Measurements from ENCODE around the gene EML1. TPM values are rescaled to one million over a fixed set of nuclear protein-coding genes. Genes with fewer than 3 reads are reported as not detected.

Gene EML1, protein sequence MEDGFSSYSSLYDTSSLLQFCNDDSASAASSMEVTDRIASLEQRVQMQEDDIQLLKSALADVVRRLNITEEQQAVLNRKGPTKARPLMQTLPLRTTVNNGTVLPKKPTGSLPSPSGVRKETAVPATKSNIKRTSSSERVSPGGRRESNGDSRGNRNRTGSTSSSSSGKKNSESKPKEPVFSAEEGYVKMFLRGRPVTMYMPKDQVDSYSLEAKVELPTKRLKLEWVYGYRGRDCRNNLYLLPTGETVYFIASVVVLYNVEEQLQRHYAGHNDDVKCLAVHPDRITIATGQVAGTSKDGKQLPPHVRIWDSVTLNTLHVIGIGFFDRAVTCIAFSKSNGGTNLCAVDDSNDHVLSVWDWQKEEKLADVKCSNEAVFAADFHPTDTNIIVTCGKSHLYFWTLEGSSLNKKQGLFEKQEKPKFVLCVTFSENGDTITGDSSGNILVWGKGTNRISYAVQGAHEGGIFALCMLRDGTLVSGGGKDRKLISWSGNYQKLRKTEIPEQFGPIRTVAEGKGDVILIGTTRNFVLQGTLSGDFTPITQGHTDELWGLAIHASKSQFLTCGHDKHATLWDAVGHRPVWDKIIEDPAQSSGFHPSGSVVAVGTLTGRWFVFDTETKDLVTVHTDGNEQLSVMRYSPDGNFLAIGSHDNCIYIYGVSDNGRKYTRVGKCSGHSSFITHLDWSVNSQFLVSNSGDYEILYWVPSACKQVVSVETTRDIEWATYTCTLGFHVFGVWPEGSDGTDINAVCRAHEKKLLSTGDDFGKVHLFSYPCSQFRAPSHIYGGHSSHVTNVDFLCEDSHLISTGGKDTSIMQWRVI
- 1 to 10 TPM; 1.7 TPM for total RNA-seq

GRCh38 chr14:99793213-99794150 lies at the start of gene EML1:
Gene EML1 (plus strand): TSS chr14:99793413. CDS start chr14:99793477, 64 bp downstream.
- Mint-ChIP-seq H3K4me3 (peak within 1 kb of the TSS; percentile 55), H3K27ac (peak within 1 kb of the TSS; percentile 32), H3K4me1 (peaks cover 34% of the 10 kb centered on the region), H3K9me3 (ENCODE audit: low read depth) (no peaks in the 10 kb centered on the region), H3K36me3 (ENCODE audit: low read depth) (no peaks in the 10 kb centered on the region), H3K27me3 (peaks cover 23% of the 10 kb centered on the region)
- ChIA-PET CTCF (no interaction called here), POLR2A (no interaction called here)
- ATAC-seq = peak; percentile 85
- DNase-seq = peak; percentile 86
- intact Hi-C loops (cut with DNase I, micrococcal nuclease) = loop anchor here in 1 of 2 experiments (1.0 to 10.0 kb wide), 7 partner anchors 27 to 361 kb away; partner anchors contain the start of genes CCDC85C, CCNK, CYP46A1 and DEGS2

DNA sequence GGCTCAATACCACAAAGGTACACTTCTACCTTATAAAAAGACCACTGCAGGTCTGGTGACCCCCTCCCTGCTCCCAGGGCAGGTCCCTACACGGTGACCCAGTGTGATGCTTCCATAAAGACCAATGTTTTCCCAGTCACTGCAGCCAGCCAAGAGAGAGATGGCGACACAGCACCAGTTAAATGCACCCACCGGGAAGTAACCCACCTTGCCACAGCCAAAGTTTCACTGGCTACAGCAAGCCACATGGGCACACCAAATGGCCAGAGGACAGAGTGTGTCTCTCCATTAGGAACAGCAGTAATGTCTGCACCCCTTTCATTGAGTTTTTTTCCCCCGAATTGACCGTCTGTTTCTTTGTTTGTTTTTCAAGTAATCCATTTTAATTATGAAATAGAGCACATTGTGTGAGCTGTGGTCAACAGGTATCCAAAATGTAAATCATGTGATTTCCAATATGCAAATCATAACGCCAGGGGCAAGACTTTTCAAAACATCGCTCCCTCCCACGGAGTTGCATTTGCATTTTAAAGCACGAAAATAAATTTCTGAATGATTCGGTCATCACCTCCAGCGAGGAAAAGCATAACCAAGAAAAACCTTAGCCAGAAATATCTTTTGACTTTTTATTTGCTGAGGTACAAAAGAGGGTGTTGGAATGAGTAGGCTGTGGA lies 48.9 kb upstream of the EML1 start:
- DNase-seq (no peak), ATAC-seq (no peak)
- Mint-ChIP-seq H3K27me3 (peaks cover 4% of the 10 kb centered on the region), H3K27ac (no peak overlapping the region), H3K4me3 (no peak overlapping the region), H3K36me3 (ENCODE audit: low read depth) (no peaks in the 10 kb centered on the region), H3K9me3 (ENCODE audit: low read depth) (no peaks in the 10 kb centered on the region), H3K4me1 (peaks cover 14% of the 10 kb centered on the region)
- ChIA-PET CTCF (interaction anchor here (0.6 to 0.9 kb wide), 2 partner anchors 11 to 140 kb away, joined by 3 read pairs; no protein-coding TSS in a partner anchor), POLR2A (no interaction called here)
- intact Hi-C loops (cut with DNase I, micrococcal nuclease) = no loop called here

DNA sequence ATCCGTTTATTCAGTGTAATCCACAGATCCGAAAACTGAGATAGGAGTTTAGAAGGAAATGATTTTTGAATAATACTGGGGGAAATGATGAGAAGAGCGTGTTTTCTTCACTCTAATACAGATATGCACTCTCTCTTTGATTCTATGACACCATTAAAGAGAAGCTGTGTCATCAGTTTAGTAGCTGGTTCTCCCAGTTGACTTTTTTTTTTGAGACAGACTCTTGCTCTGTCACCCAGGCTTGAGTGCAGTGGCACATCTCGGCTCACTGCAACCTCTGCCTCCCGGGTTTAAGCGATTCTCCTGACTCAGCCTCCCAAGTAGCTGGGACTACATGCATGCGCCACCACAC lies 48.4 kb upstream of the EML1 start:
- peaks cover 14% of the 10 kb centered on the region for H3K4me1 Mint-ChIP-seq
- H3K36me3 Mint-ChIP-seq (ENCODE audit: low read depth) = no peaks in the 10 kb centered on the region
- no peak overlapping the region for H3K4me3 Mint-ChIP-seq
- no peaks in the 10 kb centered on the region for H3K27me3 Mint-ChIP-seq
- ChIA-PET CTCF (interaction anchor here (0.9 kb wide), 1 partner anchor 140 kb away, joined by 3 read pairs; no protein-coding TSS in a partner anchor), POLR2A (no interaction called here)
- no peak overlapping the region for H3K27ac Mint-ChIP-seq
- no peak for DNase-seq
- ATAC-seq = peak; percentile 14
- no peaks in the 10 kb centered on the region for H3K9me3 Mint-ChIP-seq (ENCODE audit: low read depth)
- intact Hi-C loops (cut with DNase I, micrococcal nuclease) = no loop called here

- DNase-seq (no peak), ATAC-seq (no peak)
- Mint-ChIP-seq H3K4me1 (peaks cover 14% of the 10 kb centered on the region), H3K9me3 (ENCODE audit: low read depth) (no peaks in the 10 kb centered on the region), H3K27me3 (peaks cover 2% of the 10 kb centered on the region), H3K27ac (no peak overlapping the region), H3K4me3 (no peak overlapping the region), H3K36me3 (ENCODE audit: low read depth) (no peaks in the 10 kb centered on the region)
- ChIA-PET CTCF (no interaction called here), POLR2A (no interaction called here)
- intact Hi-C loops (cut with DNase I, micrococcal nuclease) = no loop called here
These were observed 47.8 kb upstream of the EML1 start for GRCh38 chr14:99745307-99745951.

DNA sequence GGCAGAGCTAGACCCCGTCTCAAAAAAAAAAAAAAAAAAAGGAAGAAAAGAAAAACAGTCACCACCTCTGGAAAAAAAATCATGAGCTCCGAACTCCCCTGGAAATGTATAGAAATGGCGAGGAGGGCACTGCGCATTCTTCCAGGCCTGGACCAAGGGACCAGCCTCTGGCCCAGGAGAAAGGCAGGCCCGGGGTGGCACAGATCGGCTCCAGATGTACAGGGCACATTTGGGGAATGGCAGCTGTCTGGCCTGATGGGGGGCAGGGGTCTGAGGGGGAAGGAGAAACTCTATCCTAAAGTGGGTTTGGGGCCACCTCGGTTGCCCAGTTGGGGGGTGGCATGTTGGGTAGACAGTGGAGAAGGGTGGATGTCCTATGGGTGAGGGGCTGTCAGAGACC lies 46.0 kb upstream of the EML1 start:
- H3K4me1 Mint-ChIP-seq = peaks cover 14% of the 10 kb centered on the region
- no peaks in the 10 kb centered on the region for H3K9me3 Mint-ChIP-seq (ENCODE audit: low read depth)
- CTCF ChIA-PET = interaction anchor here (1.5 kb wide), 1 partner anchor 60 kb away, joined by 5 read pairs; no protein-coding TSS in a partner anchor
- peaks cover 12% of the 10 kb centered on the region for H3K27me3 Mint-ChIP-seq
- POLR2A ChIA-PET = interaction anchor here (1.0 kb wide), 1 partner anchor 45 kb away, joined by 3 read pairs; no protein-coding TSS in a partner anchor
- no peak for DNase-seq
- no peak overlapping the region for H3K4me3 Mint-ChIP-seq
- intact Hi-C loops (cut with DNase I, micrococcal nuclease) = no loop called here
- H3K36me3 Mint-ChIP-seq (ENCODE audit: low read depth) = no peaks in the 10 kb centered on the region
- H3K27ac Mint-ChIP-seq = no peak overlapping the region
- no peak for ATAC-seq

DNA sequence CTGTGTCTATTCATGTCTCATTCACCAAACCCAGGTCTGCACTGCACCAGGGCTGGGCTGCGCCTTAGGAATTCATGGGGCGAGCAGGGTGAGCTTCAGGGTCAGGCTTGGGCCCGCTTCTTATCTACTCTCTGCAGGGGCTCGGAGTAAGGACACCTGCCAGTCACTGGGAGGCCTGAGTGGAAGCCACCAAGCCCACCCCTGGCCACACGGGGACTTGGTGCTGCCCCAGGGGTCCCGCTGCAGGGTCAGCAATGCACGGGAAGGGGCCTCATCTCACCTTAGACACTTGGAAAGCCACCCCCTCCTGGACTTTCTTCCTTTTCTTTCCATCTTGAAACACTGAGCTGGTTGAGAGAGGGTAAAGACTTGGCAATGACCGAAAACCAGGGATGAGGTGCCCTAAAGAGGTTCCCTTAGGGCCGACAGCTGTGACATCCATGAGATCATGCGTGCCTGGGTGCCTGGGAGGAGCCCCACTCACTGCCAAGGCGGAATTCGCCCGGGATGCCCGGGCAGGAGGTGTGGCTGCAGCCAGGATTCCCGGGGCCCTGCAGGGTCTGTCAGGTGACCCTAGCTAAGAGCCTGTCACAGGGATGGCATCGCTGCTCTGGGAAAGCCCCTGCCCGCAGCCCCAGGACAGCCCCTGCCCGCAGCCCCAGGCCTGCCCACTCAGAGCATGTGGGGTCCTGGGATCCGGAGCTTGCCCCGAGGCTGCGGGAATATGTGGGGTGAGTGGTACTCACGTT lies 45.5 kb upstream of the EML1 start:
- no peaks in the 10 kb centered on the region for H3K36me3 Mint-ChIP-seq (ENCODE audit: low read depth)
- ATAC-seq (no peak), DNase-seq (no peak)
- intact Hi-C loops (cut with DNase I, micrococcal nuclease) = no loop called here
- CTCF ChIA-PET = interaction anchor here (0.7 to 1.5 kb wide), 2 partner anchors 61 to 494 kb away, joined by 3 to 5 read pairs; no protein-coding TSS in a partner anchor
- no peak overlapping the region for H3K27ac Mint-ChIP-seq
- H3K4me1 Mint-ChIP-seq = peaks cover 14% of the 10 kb centered on the region
- POLR2A ChIA-PET = no interaction called here
- no peak overlapping the region for H3K4me3 Mint-ChIP-seq
- peaks cover 14% of the 10 kb centered on the region for H3K27me3 Mint-ChIP-seq
- no peaks in the 10 kb centered on the region for H3K9me3 Mint-ChIP-seq (ENCODE audit: low read depth)

DNA sequence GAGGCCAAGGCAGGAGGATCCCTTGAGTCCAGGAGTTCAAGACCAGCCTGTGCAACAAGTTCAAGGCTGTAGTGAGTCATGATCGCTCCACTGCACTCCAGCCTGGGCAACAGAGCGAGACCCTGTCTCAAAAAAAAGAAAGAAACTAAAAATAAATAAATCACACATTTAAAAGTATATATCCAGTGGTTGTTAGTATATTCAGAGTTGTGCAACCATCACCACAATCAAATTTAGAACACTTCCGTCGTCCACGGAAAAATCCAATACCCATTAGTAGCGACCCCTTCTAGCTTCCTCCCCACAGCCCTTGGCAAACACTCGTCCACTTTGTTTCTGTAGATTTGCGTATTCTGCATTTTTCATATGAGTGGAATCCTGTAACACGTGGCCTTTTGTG lies 44.7 kb upstream of the EML1 start:
- no peaks in the 10 kb centered on the region for H3K9me3 Mint-ChIP-seq (ENCODE audit: low read depth)
- H3K4me3 Mint-ChIP-seq = no peak overlapping the region
- H3K27me3 Mint-ChIP-seq = peaks cover 17% of the 10 kb centered on the region
- no peaks in the 10 kb centered on the region for H3K36me3 Mint-ChIP-seq (ENCODE audit: low read depth)
- DNase-seq (no peak), ATAC-seq (no peak)
- H3K27ac Mint-ChIP-seq = no peak overlapping the region
- CTCF ChIA-PET = no interaction called here
- POLR2A ChIA-PET = no interaction called here
- intact Hi-C loops (cut with DNase I, micrococcal nuclease) = no loop called here
- peaks cover 17% of the 10 kb centered on the region for H3K4me1 Mint-ChIP-seq

DNA sequence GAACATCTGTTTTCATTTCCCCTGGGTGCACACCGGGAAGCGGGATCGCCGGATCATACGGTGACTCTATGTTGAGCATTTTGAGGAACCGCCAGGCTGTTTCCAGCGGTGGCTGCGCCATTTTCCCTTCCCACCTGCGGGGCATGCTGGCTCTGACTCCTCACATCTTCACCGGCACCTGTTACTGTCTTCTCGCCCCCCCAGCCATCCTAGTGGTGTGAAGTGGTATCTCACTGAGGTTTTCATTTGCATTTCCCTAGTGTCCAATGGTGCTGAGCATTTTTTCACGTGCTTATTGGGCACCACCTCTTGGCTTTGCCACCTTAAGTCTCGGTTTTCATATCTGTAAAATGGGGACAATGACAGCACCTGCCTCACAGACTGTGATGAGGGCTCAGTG lies 44.1 kb upstream of the EML1 start:
- ChIA-PET CTCF (interaction anchor here (2.4 kb wide), 1 partner anchor 19 kb away, joined by 10 read pairs; no protein-coding TSS in a partner anchor), POLR2A (no interaction called here)
- DNase-seq = no peak
- Mint-ChIP-seq H3K4me3 (no peak overlapping the region), H3K27ac (no peak overlapping the region), H3K4me1 (peaks cover 19% of the 10 kb centered on the region), H3K36me3 (ENCODE audit: low read depth) (no peaks in the 10 kb centered on the region), H3K27me3 (peaks cover 20% of the 10 kb centered on the region), H3K9me3 (ENCODE audit: low read depth) (no peaks in the 10 kb centered on the region)
- ATAC-seq = no peak
- intact Hi-C loops (cut with DNase I, micrococcal nuclease) = no loop called here

- no peak overlapping the region for H3K4me3 Mint-ChIP-seq
- intact Hi-C loops (cut with DNase I, micrococcal nuclease) = no loop called here
- POLR2A ChIA-PET = no interaction called here
- ATAC-seq = no peak
- peaks cover 19% of the 10 kb centered on the region for H3K4me1 Mint-ChIP-seq
- CTCF ChIA-PET = interaction anchor here (2.4 kb wide), 1 partner anchor 20 kb away, joined by 10 read pairs; no protein-coding TSS in a partner anchor
- H3K27me3 Mint-ChIP-seq = peaks cover 24% of the 10 kb centered on the region
- H3K27ac Mint-ChIP-seq = no peak overlapping the region
- H3K36me3 Mint-ChIP-seq (ENCODE audit: low read depth) = no peaks in the 10 kb centered on the region
- DNase-seq = no peak
- H3K9me3 Mint-ChIP-seq (ENCODE audit: low read depth) = no peaks in the 10 kb centered on the region
These were observed 43.2 kb upstream of the EML1 start for GRCh38 chr14:99749763-99750715.

Data from activated CD4-positive, alpha-beta T cell treated with anti-CD3 and anti-CD28 coated beads for 36 hours (primary cell).